Panc1 (cell line): ENCODE data around the gene RD3L. TPM values are rescaled to one million over a fixed set of nuclear protein-coding genes. Genes with fewer than 3 reads are reported as not detected.

Experiments used
- ATAC-seq: fragments of 200-7000 bp; cut with Tn5 transposase; 2 replicates; pipeline ENCODE4 v1.9.1; 2020; ENCODE audit warnings: mild to moderate bottlenecking, moderate library complexity
- BruUV-seq: library from RNA; stranded (reverse); fragments of 400-500 nt; replicated peaks from 2 replicates; lab custom pipeline; 2021; lab: Mats Ljungman, UMichigan
- CTCF ChIA-PET: fragments of 300-600 bp; sonication (Branson Sonifier 250); formaldehyde crosslinking; loops from one replicate; lab custom pipeline; 2022; ENCODE audit warnings: antibody characterized with exemption; lab: Charles Lee
- POLR2A ChIA-PET: fragments of 300-600 bp; sonication (Branson Sonifier 250); formaldehyde crosslinking; loops from one replicate; lab custom pipeline; 2022; ENCODE audit warnings: antibody characterized with exemption; lab: Charles Lee
- DNase-seq: peaks from one replicate; pipeline ENCODE4 v3.0.0-alpha.2; 2010; ENCODE audit warnings: low read depth, low spot score
- H3K27ac ChIP-seq: 2 replicates; pipeline ENCODE4 v1.5.1; 2011; ENCODE audit warnings: mild to moderate bottlenecking, low read length, inconsistent platforms
- H3K27me3 ChIP-seq: fragments of 200-500 bp; sonication (Bioruptor generic); 2 replicates; pipeline ENCODE4 v1.6.0; 2014; ENCODE audit warnings: low read length, inconsistent platforms; ENCODE audit not compliant: control insufficient read depth, insufficient read depth
- H3K36me3 ChIP-seq: fragments of 200-500 bp; sonication (Bioruptor generic); 2 replicates; pipeline ENCODE4 v1.5.1; 2014; ENCODE audit warnings: inconsistent platforms, mild to moderate bottlenecking, low read length, moderate library complexity; ENCODE audit not compliant: control insufficient read depth, insufficient read depth
- H3K4me1 ChIP-seq: 2 replicates; pipeline ENCODE4 v1.5.1; 2011; ENCODE audit warnings: inconsistent platforms, mild to moderate bottlenecking, low read length, moderate library complexity; ENCODE audit not compliant: control insufficient read depth, insufficient read depth
- H3K4me3 ChIP-seq, 2 experiments: 2 replicates each; pipeline ENCODE4 v1.5.1; 2011 to 2012; ENCODE audit warnings: low read depth in 2 of 2, low read length in 2 of 2, mild to moderate bottlenecking in 2 of 2, inconsistent platforms in 1 of 2, moderate library complexity in 1 of 2
- H3K9me3 ChIP-seq: fragments of 200-500 bp; sonication (Bioruptor generic); 2 replicates; pipeline ENCODE4 v1.5.1; 2014; ENCODE audit warnings: low read depth, mild to moderate bottlenecking, inconsistent platforms, low read length, moderate library complexity; ENCODE audit not compliant: control insufficient read depth, insufficient read depth
- CTCF ChIP-seq: fragments of 450-650 bp; IDR thresholded peaks from 2 replicates; pipeline ENCODE4 v1.5.1; 2017; ENCODE audit warnings: mild to moderate bottlenecking
- POLR2AphosphoS5 ChIP-seq: IDR thresholded peaks from 2 replicates; pipeline ENCODE4 v1.6.1; 2012; ENCODE audit warnings: mild to moderate bottlenecking, low read depth, low read length, moderate library complexity
- REST ChIP-seq, 2 experiments: IDR thresholded peaks; 2 replicates each; pipeline ENCODE4 v1.6.1; 2011 to 2012; ENCODE audit warnings: low read depth in 2 of 2, control low read depth in 1 of 2, low read length in 1 of 2, mild to moderate bottlenecking in 1 of 2, moderate library complexity in 1 of 2; ENCODE audit not compliant: insufficient read depth in 1 of 2
- SIN3A ChIP-seq: IDR thresholded peaks from 2 replicates; pipeline ENCODE4 v1.6.1; 2012; ENCODE audit warnings: low read depth, mild to moderate bottlenecking, low read length, moderate library complexity, borderline replicate concordance; ENCODE audit not compliant: insufficient read depth
- TCF7L2 ChIP-seq: IDR thresholded peaks from 2 replicates; pipeline ENCODE4 v1.6.1; 2011; ENCODE audit warnings: mild to moderate bottlenecking, low read depth, low read length, inconsistent platforms
- in situ Hi-C: cut with HindIII; loops from 2 replicates; pipeline ENCODE4 v1.10.0; 2016; ENCODE audit warnings: low sequenced_read_pairs, low pct_unique_long_range_greater_than_20kb
- intact Hi-C: fragments of 100-400 bp; cut with micrococcal nuclease; formaldehyde crosslinking; loops from one replicate; pipeline ENCODE4 v1.10.0; 2022; ENCODE audit not compliant: unreplicated experiment
- total RNA-seq: library from RNA; stranded (reverse); gene quantifications from one replicate; pipeline ENCODE4 v1.2.1, GENCODE V29; 2021; ENCODE audit not compliant: unreplicated experiment

Gene RD3L
- total RNA-seq, 1 experiment from 2014 or later: not detected

GRCh38 chr14:103969961-103970360 lies 27.6 kb upstream of the RD3L start:
- H3K27me3 ChIP-seq: no peaks in the 10 kb centered on the region; the same call in 1 of the 2 replicates
- no peak overlapping the region for H3K27ac ChIP-seq
- H3K9me3 ChIP-seq: no peaks in the 10 kb centered on the region
- no TSS peak for BruUV-seq
- ATAC-seq (no peak), DNase-seq (no peak)
- H3K4me3 ChIP-seq: no peak overlapping the region
- intact Hi-C loops (no loop called here), in situ Hi-C loops (no loop called here)
- H3K4me1 ChIP-seq: no peaks in the 10 kb centered on the region
- POLR2A ChIA-PET: no interaction called here
- CTCF ChIA-PET: no interaction called here
- no peaks in the 10 kb centered on the region for H3K36me3 ChIP-seq
- TF ChIP-seq POLR2AphosphoS5 (no peak), CTCF (no peak), SIN3A (no peak), TCF7L2 (no peak), REST (IDR thresholded peaks at IDR 0.05; ENCODE audit: insufficient read depth in 1 of 2, low read depth in 2 of 2, low read length in 1 of 2) (no peak)

- Histone ChIP-seq H3K4me3 (no peak overlapping the region), H3K27me3 (peaks cover 2% of the 10 kb centered on the region; the same call in 1 of the 2 replicates), H3K27ac (no peak overlapping the region), H3K9me3 (no peaks in the 10 kb centered on the region), H3K4me1 (no peaks in the 10 kb centered on the region), H3K36me3 (no peaks in the 10 kb centered on the region)
- in situ Hi-C loops: no loop called here
- ChIA-PET CTCF (interaction anchor here (0.6 kb wide), 1 partner anchor 110 kb away, joined by 3 read pairs; no protein-coding TSS in a partner anchor), POLR2A (no interaction called here)
- intact Hi-C loops: no loop called here
- ATAC-seq (no peak), DNase-seq (no peak)
- no peak for TF ChIP-seq REST (IDR thresholded peaks at IDR 0.05; ENCODE audit: insufficient read depth in 1 of 2, low read depth in 2 of 2, low read length in 1 of 2)
- no peak for TF ChIP-seq TCF7L2
- no peak for TF ChIP-seq CTCF
- no peak for TF ChIP-seq POLR2AphosphoS5
- TF ChIP-seq SIN3A: no peak
- BruUV-seq: no TSS peak
Measured at GRCh38 chr14:103966631-103967030, 24.3 kb upstream of the RD3L start.
